Measurements from ENCODE around the gene ABCC10.

ABCC10 gene

GRCh38 chr6:43499028-43499815 lies 71.9 kb downstream of the ABCC10 start:
- Histone ChIP-seq H3K4me1 (ENCODE audit: control insufficient read depth, insufficient read depth, low read length, poor library complexity, severe bottlenecking) (peaks cover 14% of the 10 kb centered on the region), H3K27me3 (replicated peaks; ENCODE audit: control insufficient read depth, insufficient read depth, low read length, poor library complexity, severe bottlenecking) (no peaks in the 10 kb centered on the region), H3K9me3 (ENCODE audit: control insufficient read depth, low read length) (no peaks in the 10 kb centered on the region), H3K36me3 (ENCODE audit: control insufficient read depth, insufficient read depth, low read length) (peaks cover 55% of the 10 kb centered on the region), H3K4me3 (ENCODE audit: insufficient read depth, low read depth, low read length, poor library complexity, severe bottlenecking) (no peak overlapping the region), H3K27ac (ENCODE audit: insufficient read depth, low read length, poor library complexity, severe bottlenecking) (no peak overlapping the region)
- DNase-seq: no peak
